MM.1S (cell line): ENCODE data around the gene HSPA4L.

Source experiments
- DNase-seq: peaks from one replicate; pipeline ENCODE4 v3.0.0-alpha.2; 2015
- H2AFZ ChIP-seq: fragments of 300-600 bp; sonication (generic); 2 replicates; pipeline ENCODE4 v1.6.0; 2016; ENCODE audit warnings: antibody characterized with exemption, low read length
- H3F3A ChIP-seq: fragments of 300-600 bp; sonication (generic); 2 replicates; pipeline ENCODE4 v1.6.1; 2016; ENCODE audit warnings: mild to moderate bottlenecking, antibody characterized with exemption, low read length, moderate library complexity, mixed read lengths; ENCODE audit not compliant: insufficient read depth
- H3K27ac ChIP-seq: fragments of 300-600 bp; sonication (generic); 2 replicates; pipeline ENCODE4 v1.5.1; 2016; ENCODE audit warnings: mild to moderate bottlenecking, low read length
- H3K27me3 ChIP-seq: fragments of 300-600 bp; sonication (generic); replicated peaks from 2 replicates; pipeline ENCODE4 v1.6.0; 2016; ENCODE audit warnings: low read length; ENCODE audit not compliant: insufficient read depth
- H3K36me3 ChIP-seq: fragments of 300-600 bp; sonication (generic); replicated peaks from 2 replicates; pipeline ENCODE4 v1.6.1; 2016; ENCODE audit warnings: mild to moderate bottlenecking, low read length, mixed read lengths; ENCODE audit not compliant: insufficient read depth
- H3K4me1 ChIP-seq: fragments of 300-600 bp; sonication (generic); 2 replicates; pipeline ENCODE4 v1.6.1; 2016; ENCODE audit warnings: low read length, mixed read lengths
- H3K4me2 ChIP-seq: fragments of 300-600 bp; sonication (generic); 2 replicates; pipeline ENCODE4 v1.6.0; 2016; ENCODE audit warnings: low read depth, low read length
- H3K4me3 ChIP-seq: fragments of 300-600 bp; sonication (generic); 2 replicates; pipeline ENCODE4 v1.5.1; 2016; ENCODE audit warnings: low read length, mixed read lengths
- H3K79me2 ChIP-seq: fragments of 300-600 bp; sonication (generic); 2 replicates; pipeline ENCODE4 v1.6.1; 2016; ENCODE audit warnings: mixed run types, low read length, mixed read lengths
- H3K9ac ChIP-seq: fragments of 300-600 bp; sonication (generic); 2 replicates; pipeline ENCODE4 v1.6.1; 2016; ENCODE audit warnings: low read length, mixed read lengths
- H3K9me2 ChIP-seq: fragments of 300-600 bp; sonication (generic); replicated peaks from 2 replicates; pipeline ENCODE4 v1.6.1; 2016; ENCODE audit warnings: mild to moderate bottlenecking, low read length, mixed read lengths; ENCODE audit not compliant: insufficient read depth
- H3K9me3 ChIP-seq: fragments of 300-600 bp; sonication (generic); replicated peaks from 2 replicates; pipeline ENCODE4 v1.6.1; 2016; ENCODE audit warnings: mild to moderate bottlenecking, low read length, mixed read lengths; ENCODE audit not compliant: insufficient read depth
- H4K20me1 ChIP-seq: fragments of 300-600 bp; sonication (generic); 2 replicates; pipeline ENCODE4 v1.6.1; 2016; ENCODE audit warnings: mild to moderate bottlenecking, low read length, moderate library complexity, mixed read lengths; ENCODE audit not compliant: insufficient read depth
- CTCF ChIP-seq: fragments of 300-600 bp; sonication (generic); IDR thresholded peaks from 2 replicates; pipeline ENCODE4 v1.5.1; 2016; ENCODE audit warnings: antibody characterized with exemption, low read length, mixed read lengths
- EZH2 ChIP-seq: fragments of 300-600 bp; sonication (generic); optimal IDR thresholded peaks from 2 replicates; pipeline ENCODE3; 2017; ENCODE audit warnings: low read depth, mild to moderate bottlenecking, antibody characterized with exemption, low read length, mixed read lengths
- EZH2phosphoT487 ChIP-seq: fragments of 300-600 bp; sonication (generic); IDR thresholded peaks from 2 replicates; pipeline ENCODE4 v1.6.1; 2018; ENCODE audit warnings: antibody characterized with exemption, low read length

The HSPA4L gene

DNA sequence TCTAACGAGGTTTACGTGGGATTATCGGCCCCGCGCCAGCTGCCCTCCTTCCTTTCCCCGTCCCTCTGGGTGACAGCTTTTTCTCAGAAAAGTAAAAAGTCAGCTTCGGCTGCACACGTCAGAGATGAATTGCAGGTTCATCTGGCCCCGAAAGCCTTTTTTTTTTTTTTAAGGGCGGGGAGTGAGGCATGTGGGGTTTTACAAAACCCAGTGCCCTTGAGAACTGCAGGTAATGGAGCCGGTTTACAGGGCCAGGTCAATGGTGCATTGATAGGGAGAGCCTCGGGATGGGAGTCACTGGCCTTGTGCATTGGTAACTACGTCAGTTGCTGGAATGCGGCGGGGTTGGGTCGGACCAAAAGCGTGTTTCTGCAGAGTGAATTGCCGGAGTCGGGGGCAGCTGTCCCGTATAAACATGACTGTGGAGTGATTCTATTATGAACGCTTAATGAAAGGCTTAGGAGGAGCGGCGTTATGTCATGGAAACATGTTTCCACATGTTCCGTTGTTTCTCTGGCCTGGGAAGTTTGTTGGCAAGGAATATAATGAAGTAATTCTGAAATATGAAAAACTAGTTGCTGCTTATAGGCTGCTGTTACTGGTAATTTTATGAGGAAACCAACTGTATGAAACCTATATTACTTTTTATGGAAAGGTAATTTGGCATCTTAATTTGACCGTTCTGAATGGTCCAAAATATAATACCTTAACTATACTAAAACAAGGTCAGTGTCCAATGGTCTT is 1.1 kb downstream of the HSPA4L start:
- H4K20me1 ChIP-seq, result no peaks in the 10 kb centered on the region
- peak overlapping the region; percentile 80 for H3K4me3 ChIP-seq
- peak overlapping the region; percentile 78 for H3K9ac ChIP-seq
- no peaks in the 10 kb centered on the region for H3K27me3 ChIP-seq
- peaks cover 12% of the 10 kb centered on the region for H3F3A ChIP-seq
- H2AFZ ChIP-seq, result peak overlapping the region; percentile 75
- peak; percentile 52 for DNase-seq
- TF ChIP-seq EZH2, result no peak
- no peak for TF ChIP-seq CTCF
- TF ChIP-seq EZH2phosphoT487, result no peak
- H3K79me2 ChIP-seq, result peaks cover 57% of the 10 kb centered on the region
- H3K36me3 ChIP-seq, result 0 out of 2 replicates have a peak, but pooled peaks cover 6% of the 10 kb centered on the region
- H3K27ac ChIP-seq, result peak overlapping the region; percentile 49; the same call in 1 of the 2 replicates
- H3K4me1 ChIP-seq, result peaks cover 26% of the 10 kb centered on the region
- H3K4me2 ChIP-seq, result peak overlapping the region; percentile 81
- no peaks in the 10 kb centered on the region for H3K9me3 ChIP-seq
- no peaks in the 10 kb centered on the region for H3K9me2 ChIP-seq

DNA sequence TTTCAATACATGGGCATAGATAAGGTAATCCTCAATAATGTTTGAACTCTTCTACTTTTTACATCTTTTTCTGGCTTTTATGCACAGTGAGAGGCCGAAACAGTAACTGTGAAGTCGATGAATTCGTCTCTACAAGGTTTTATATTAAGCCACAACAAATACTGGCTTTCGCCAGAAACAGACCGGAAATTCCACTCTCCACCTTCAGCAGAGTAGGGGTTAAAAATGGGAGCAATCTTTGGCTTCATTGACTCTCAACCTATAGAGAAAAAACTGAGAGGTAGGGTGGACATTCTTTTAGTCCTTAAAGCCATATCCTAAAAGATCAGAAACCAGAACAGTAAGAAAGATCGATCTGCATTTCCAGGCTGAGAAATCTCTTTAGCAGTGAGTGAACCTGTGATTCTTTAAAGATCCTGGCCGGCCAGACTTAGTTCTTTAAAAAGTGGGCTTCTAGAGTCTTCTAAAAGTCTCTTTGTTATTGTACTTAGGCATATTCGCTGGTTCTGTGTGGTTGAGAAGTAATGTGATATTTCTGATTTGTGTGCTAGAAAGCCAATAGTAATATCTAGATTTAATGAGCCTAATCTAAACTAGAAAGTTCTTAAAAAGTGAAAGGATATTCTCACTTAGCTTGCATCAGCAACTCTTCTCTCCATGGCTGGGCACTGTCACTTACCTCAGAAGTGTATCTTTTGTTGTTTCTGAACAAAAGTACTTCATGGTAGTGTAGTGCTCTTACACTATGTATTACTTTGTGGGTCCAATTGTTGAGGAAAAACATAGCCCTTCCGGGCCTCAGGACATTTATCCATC is 2.0 kb downstream of the HSPA4L start:
- Histone ChIP-seq H3K9me2 (no peaks in the 10 kb centered on the region), H3K4me2 (peak overlapping the region; percentile 81), H3K27ac (no peak overlapping the region), H3K27me3 (no peaks in the 10 kb centered on the region), H4K20me1 (peaks cover 4% of the 10 kb centered on the region; the same call in 1 of the 2 replicates), H2AFZ (no peak overlapping the region), H3K9ac (no peak overlapping the region), H3K9me3 (no peaks in the 10 kb centered on the region), H3K4me3 (0 out of 2 replicates have a peak overlapping the region, but pooled peaks have one; percentile 4), H3K4me1 (peaks cover 22% of the 10 kb centered on the region), H3K79me2 (peaks cover 67% of the 10 kb centered on the region), H3F3A (peaks cover 9% of the 10 kb centered on the region), H3K36me3 (0 out of 2 replicates have a peak, but pooled peaks cover 6% of the 10 kb centered on the region)
- TF ChIP-seq EZH2phosphoT487, result no peak
- no peak for TF ChIP-seq CTCF
- no peak for TF ChIP-seq EZH2
- peak; percentile 30 for DNase-seq

DNA sequence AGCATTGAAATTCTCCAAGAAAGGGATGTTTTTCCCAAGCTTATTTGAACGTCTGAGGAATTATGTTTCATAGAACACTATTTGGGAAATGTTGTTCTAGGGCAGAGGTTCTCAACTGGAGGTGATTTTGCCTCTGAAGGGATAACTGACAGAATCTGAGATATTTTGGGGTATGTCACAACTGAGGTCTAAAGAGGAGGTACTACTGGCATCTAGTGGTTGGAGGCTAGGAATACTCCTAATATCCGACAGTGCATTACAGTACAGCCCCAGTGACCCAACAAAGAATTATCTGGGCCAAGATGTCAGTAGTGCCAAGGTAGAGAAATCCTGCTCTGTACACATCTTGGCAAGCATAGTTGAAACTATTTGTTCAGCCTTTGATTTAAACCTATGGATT is 6.4 kb downstream of the HSPA4L start:
- Histone ChIP-seq H3K27ac (no peak overlapping the region), H3K79me2 (peaks cover 95% of the 10 kb centered on the region), H2AFZ (no peak overlapping the region), H3K9ac (no peak overlapping the region), H4K20me1 (peaks cover 4% of the 10 kb centered on the region; the same call in 1 of the 2 replicates), H3K9me3 (no peaks in the 10 kb centered on the region), H3K36me3 (0 out of 2 replicates have a peak, but pooled peaks cover 6% of the 10 kb centered on the region), H3K9me2 (no peaks in the 10 kb centered on the region), H3K4me1 (peaks cover 18% of the 10 kb centered on the region), H3F3A (peaks cover 4% of the 10 kb centered on the region; the same call in 1 of the 2 replicates), H3K4me3 (no peak overlapping the region), H3K27me3 (no peaks in the 10 kb centered on the region), H3K4me2 (no peak overlapping the region)
- TF ChIP-seq EZH2 (no peak), CTCF (peak; percentile 70)
- DNase-seq, result peak; percentile 65
